Muscle of leg (tissue), 11 donors: ENCODE measurements around the gene SORCS3. TPM values are rescaled to one million over a fixed set of nuclear protein-coding genes. Genes with fewer than 3 reads are reported as not detected.

ENCODE experiments used
- DNase-seq: peaks from one replicate; pipeline ENCODE4 v3.0.0; 2013
- H3K27ac ChIP-seq: one replicate; pipeline ENCODE4 v1.5.1; 2013; ENCODE audit warnings: mild to moderate bottlenecking, low read length, control low read depth
- H3K27me3 ChIP-seq: one replicate; pipeline ENCODE4 v1.6.1; 2013; ENCODE audit warnings: low read length; ENCODE audit not compliant: control insufficient read depth, insufficient read depth
- H3K36me3 ChIP-seq: one replicate; pipeline ENCODE4 v1.6.1; 2013; ENCODE audit warnings: low read length; ENCODE audit not compliant: control insufficient read depth, insufficient read depth
- H3K4me1 ChIP-seq: one replicate; pipeline ENCODE4 v1.6.1; 2013; ENCODE audit warnings: low read length; ENCODE audit not compliant: control insufficient read depth, insufficient read depth
- H3K4me3 ChIP-seq: one replicate; pipeline ENCODE4 v1.5.1; 2013; ENCODE audit warnings: low read length, control low read depth
- H3K9me3 ChIP-seq: replicated peaks from 2 replicates; pipeline ENCODE4 v1.6.1; 2013; ENCODE audit warnings: low read depth, low read length; ENCODE audit not compliant: control insufficient read depth
- WGBS: methylation state at CpG from one replicate; pipeline ENCODE4 v1.1.5; 2013; ENCODE audit warnings: missing lambda C conversion rate; ENCODE audit not compliant: insufficient coverage; 5-methylcytosine and 5-hydroxymethylcytosine counted together
- polyA plus RNA-seq, 8 donors: library from polyadenylated mRNA; unstranded; fragments of 120-200 nt; gene quantifications; one replicate each; pipeline versions ENCODE4 v1.2.1 to v1.2.3, GENCODE V29; 2013; ENCODE audit warnings: inconsistent platforms in 1 of 8, low replicate concordance in 1 of 8; ENCODE audit not compliant: insufficient read length in 8 of 8, insufficient read depth in 1 of 8
- total RNA-seq: library from RNA; stranded (reverse); fragments of 120-200 nt; gene quantifications from one replicate; pipeline ENCODE4 v1.2.4, GENCODE V29; 2013

Gene SORCS3
- total and polyA plus RNA-seq, 9 donors = 0.03 to 0.36 (median 0.13) TPM; not detected in 1

DNA sequence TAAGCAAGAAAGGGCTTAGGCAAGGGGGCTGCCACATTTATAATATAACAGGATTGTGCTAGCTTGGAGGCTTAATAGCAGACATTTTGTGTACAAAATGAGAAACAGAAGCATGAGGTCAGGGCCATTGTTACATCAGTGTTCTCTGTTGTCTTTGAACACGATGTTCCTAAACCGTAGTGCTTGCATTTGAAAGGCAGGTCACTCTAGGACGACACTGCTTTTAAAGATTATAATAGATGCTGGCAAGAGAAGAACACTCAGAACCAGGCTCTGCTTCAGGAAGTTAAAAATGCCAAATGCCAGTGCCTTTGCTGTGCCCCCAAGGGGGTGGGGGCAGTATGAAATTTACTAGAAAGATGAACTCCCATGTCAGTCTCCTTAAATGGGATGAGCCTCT is 91.1 kb downstream of the SORCS3 start:
- DNase-seq = no peak
- 85% methylated on average over 3 of the region's 3 CpGs for WGBS
- no peak overlapping the region for H3K27ac ChIP-seq

DNA sequence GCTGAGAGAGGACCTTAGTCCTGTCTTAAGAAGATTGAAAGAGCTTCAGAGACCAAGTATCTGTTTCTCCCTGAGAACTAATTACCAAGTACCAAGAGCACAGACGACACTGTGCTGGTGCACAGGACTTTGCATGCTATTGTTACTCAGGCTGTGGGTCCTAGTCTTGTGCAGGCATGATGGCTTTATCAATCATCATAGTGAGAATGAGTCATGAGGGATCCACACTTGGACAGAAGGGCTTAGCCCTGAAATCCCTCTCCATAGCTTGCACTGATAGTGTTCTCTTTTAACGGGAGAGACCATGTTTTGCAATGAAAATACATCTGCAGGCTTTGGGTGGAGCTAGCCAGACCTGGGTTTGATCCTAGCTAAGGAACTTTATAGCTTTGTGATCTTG is 93.3 kb downstream of the SORCS3 start:
- Histone ChIP-seq H3K4me3 (no peak overlapping the region), H3K27ac (no peak overlapping the region), H3K9me3 (no peaks in the 10 kb centered on the region), H3K27me3 (peaks cover 2% of the 10 kb centered on the region), H3K4me1 (no peaks in the 10 kb centered on the region), H3K36me3 (no peaks in the 10 kb centered on the region)
- DNase-seq = no peak
- 60% methylated on average over 1 of the region's 2 CpGs for WGBS

More for the DNA sequence above, 91.1 kb downstream of the SORCS3 start:
- H3K36me3 ChIP-seq = no peaks in the 10 kb centered on the region
- H3K4me3 ChIP-seq = no peak overlapping the region
- peaks cover 2% of the 10 kb centered on the region for H3K27me3 ChIP-seq
- no peaks in the 10 kb centered on the region for H3K4me1 ChIP-seq
- H3K9me3 ChIP-seq = no peaks in the 10 kb centered on the region

DNA sequence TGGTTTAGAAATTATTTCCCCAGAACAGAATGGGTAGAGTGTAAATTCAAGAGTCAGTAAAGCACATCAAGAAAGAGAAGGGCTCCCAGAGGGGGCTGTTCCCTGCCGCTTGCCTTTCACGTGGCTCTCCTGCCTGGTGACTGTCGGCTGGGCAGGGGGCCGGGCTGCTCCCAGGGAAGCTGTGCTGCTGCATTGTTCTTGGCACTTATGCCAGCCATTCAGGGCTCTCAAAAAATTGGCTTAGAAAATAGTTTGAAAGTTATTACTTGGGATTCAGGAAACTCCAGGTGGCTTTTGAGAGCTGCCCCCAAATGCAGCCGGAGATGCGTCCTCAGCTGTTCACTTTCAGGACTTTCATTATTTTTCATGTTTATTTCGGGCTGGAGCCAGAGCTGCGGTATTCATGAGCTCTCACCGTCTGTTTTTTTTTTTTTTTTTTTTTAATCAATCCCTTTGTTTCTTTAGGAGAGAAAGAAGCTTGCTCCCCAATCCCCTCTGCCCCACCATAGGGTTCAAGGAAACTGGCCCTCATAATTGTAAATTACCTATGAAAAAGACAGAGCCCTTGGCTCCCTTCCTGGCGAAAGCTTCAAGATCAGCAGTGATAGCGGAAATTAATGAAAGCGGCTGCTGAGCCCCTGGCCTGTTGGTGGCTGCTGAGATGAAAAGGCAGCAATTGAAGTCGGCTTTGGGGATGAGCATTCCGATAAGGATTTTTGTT is 94.1 kb downstream of the SORCS3 start:
- Histone ChIP-seq H3K27me3 (peaks cover 2% of the 10 kb centered on the region), H3K4me3 (no peak overlapping the region), H3K4me1 (no peaks in the 10 kb centered on the region), H3K27ac (no peak overlapping the region), H3K36me3 (no peaks in the 10 kb centered on the region), H3K9me3 (no peaks in the 10 kb centered on the region)
- no peak for DNase-seq
- 3% methylated on average over 7 of the region's 14 CpGs for WGBS

DNA sequence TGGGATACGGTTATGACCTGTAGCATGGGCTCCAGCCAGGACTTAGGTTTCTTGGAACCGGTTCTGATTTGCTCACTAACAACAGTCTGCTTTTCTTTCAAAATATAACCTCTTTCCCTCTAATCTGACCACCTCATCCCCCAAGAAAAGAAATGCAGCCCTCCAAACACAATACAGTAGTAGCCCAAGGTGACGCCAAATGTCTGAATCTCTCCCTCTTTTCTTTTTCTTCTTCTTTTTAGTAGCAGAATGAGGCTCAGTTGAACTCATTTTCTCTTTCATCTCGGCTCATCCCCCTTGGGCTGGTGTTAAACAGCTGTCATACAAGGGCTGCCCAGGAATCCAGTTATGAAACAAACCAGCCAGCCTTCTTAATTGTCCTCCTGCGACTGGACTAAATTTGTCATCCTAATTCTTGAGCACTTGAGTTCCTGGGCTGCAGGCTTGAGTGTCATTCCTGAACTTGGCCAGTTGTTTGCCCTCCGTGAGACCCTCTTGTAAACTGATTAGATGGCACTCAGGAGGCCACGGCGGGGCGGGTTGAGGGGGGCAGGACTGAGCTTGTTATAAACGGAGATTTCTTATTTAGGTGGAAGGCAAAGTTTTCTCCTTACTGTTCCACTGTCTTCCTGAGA is 94.8 kb downstream of the SORCS3 start:
- Histone ChIP-seq H3K4me3 (no peak overlapping the region), H3K27me3 (peaks cover 2% of the 10 kb centered on the region), H3K9me3 (no peaks in the 10 kb centered on the region), H3K27ac (no peak overlapping the region), H3K4me1 (no peaks in the 10 kb centered on the region), H3K36me3 (no peaks in the 10 kb centered on the region)
- WGBS = 24% methylated on average over 5 of the region's 10 CpGs
- no peak for DNase-seq

DNA sequence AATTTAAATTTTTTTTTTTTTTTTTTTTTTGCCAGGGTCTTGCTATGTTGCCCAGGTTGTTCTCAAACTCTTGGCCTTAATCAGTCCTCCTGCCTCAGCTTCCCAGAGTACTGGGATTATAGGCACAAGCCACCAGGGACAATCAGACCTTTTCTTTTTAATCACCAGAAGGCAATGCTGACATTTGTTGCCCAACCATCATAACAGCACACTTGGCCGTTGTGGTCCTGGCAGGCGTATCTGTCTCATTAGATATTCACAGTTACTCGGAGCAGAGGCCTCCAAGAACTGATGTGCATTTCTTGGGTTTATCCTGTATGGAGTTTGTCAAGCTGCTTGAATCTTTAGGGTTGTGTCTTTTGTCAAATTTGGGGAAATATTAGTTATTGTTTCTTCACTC is 100.0 kb downstream of the SORCS3 start:
- Histone ChIP-seq H3K4me3 (no peak overlapping the region), H3K9me3 (no peaks in the 10 kb centered on the region), H3K4me1 (no peaks in the 10 kb centered on the region), H3K27me3 (no peaks in the 10 kb centered on the region), H3K36me3 (no peaks in the 10 kb centered on the region), H3K27ac (no peak overlapping the region)
- WGBS = no CpG with 5 or more reads among the region's 3 CpGs
- no peak for DNase-seq

DNA sequence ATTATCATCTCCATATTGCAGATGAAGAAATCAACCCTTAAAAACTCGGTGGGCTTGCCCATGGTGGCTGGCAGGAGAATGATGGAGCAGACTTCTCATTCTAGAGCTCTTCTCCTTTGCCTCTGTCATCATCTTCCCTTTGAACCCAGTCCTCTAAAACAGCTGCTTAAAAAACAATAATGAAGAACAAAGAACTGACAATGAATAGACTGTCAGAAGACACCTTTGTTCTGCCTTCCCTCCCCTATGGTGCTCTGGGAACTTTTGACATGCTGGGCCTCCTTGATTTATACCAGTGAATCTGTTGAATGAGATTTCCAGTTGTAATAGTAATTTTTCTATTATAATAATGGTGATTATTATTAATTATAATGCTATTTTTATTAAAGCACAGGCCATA is 103.0 kb downstream of the SORCS3 start:
- Histone ChIP-seq H3K4me1 (no peaks in the 10 kb centered on the region), H3K27ac (no peak overlapping the region), H3K4me3 (no peak overlapping the region), H3K9me3 (no peaks in the 10 kb centered on the region), H3K27me3 (no peaks in the 10 kb centered on the region), H3K36me3 (no peaks in the 10 kb centered on the region)
- no peak for DNase-seq
- WGBS = no CpG with 5 or more reads among the region's 1 CpG

DNA sequence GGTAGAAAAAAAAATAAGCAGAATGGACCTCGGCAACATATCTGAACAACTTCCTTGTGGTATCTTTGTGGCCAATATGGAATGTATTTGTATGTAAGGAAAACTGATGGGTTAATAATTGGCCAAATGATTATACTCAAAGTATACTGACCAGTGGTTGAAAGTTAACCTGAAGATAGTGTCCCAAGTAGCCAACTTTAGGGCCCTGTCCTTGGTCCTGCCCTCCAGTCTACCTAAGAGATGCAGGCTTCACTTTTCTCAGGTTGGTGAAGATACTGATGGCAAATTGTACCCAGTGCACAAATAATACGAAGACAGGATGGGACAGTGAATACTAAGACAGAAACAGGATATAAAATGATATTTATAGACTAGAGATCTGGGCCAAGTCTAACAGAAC is 109.2 kb downstream of the SORCS3 start:
- WGBS = no CpG with 5 or more reads among the region's 2 CpGs
- no peak for DNase-seq
- H3K27me3 ChIP-seq = no peaks in the 10 kb centered on the region
- H3K9me3 ChIP-seq = no peaks in the 10 kb centered on the region
- H3K4me3 ChIP-seq = no peak overlapping the region
- no peak overlapping the region for H3K27ac ChIP-seq
- H3K4me1 ChIP-seq = no peaks in the 10 kb centered on the region
- H3K36me3 ChIP-seq = no peaks in the 10 kb centered on the region

DNA sequence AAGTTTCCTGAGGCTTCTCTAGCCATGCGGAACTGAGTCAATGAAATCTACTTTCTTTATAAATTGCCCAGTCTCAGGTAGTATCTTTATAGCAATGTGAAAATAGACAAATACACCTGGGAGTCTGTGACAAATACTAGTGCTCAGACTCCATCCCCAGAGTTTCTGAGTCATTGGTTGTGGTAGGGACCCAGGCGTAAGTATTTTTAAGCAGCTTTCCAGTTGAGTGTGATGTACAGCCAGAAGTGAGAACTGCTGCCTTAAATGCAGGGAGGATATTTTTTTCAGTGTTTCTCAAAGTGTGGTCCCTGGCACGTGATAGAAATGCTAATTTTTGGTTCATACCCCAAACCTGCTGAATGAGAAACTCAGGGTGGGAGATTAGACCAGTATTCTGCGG is 121.7 kb downstream of the SORCS3 start:
- Histone ChIP-seq H3K4me1 (no peaks in the 10 kb centered on the region), H3K4me3 (no peak overlapping the region), H3K9me3 (no peaks in the 10 kb centered on the region), H3K36me3 (no peaks in the 10 kb centered on the region), H3K27ac (no peak overlapping the region), H3K27me3 (no peaks in the 10 kb centered on the region)
- WGBS = 41% methylated on average over 2 of the region's 4 CpGs
- DNase-seq = no peak

DNA sequence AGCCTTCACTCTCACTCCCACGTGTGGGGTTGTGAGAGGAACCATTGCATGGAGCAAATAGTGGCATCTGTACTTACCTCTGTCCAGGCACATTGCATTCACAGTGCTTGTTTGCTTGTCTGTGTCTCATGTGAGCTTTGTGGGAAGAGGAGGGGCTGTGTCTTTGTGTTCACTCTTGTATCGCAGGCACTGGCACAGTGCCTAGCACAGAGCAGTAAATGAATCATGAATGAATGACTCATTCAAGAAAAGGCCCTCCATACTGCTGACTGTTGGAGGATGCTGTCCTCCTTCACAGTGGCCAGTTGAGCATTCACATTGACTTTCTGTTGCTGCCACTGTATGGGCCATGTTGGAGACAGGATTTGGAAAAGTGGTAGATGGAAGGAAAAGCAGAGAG is 125.3 kb downstream of the SORCS3 start:
- H3K4me3 ChIP-seq = no peak overlapping the region
- H3K4me1 ChIP-seq = no peaks in the 10 kb centered on the region
- H3K9me3 ChIP-seq = no peaks in the 10 kb centered on the region
- no peak overlapping the region for H3K27ac ChIP-seq
- WGBS = 50% methylated on average over 1 of the region's 2 CpGs
- no peaks in the 10 kb centered on the region for H3K27me3 ChIP-seq
- H3K36me3 ChIP-seq = no peaks in the 10 kb centered on the region
- no peak for DNase-seq

DNA sequence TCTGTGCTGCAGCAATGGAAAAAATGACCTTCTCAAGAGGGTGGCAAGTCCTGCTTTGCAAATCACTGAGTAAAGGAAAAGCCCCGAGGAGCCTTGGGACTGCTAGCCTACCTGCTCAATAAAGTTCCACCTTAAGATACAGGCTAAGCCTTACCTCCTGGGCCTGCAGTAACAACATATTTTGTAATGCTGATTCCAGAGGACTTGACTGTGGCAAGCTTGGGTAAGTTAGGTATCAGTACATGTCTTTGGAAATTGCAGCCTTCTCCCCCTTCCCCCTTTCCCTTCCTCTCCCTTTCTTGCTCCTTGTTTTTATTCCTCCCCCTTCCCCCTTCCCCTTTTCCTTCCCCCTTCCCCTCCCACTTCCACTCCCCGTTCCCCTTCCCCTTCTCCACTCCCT is 126.2 kb downstream of the SORCS3 start:
- Histone ChIP-seq H3K36me3 (no peaks in the 10 kb centered on the region), H3K4me1 (no peaks in the 10 kb centered on the region), H3K27ac (no peak overlapping the region), H3K4me3 (no peak overlapping the region), H3K9me3 (no peaks in the 10 kb centered on the region), H3K27me3 (no peaks in the 10 kb centered on the region)
- 50% methylated on average over 1 of the region's 2 CpGs for WGBS
- DNase-seq = no peak
